HepG2 (cell line): Measurements from ENCODE around the gene MPZL3. TPM values are rescaled to one million over a fixed set of nuclear protein-coding genes. Genes with fewer than 3 reads are reported as not detected.

Source experiments
- FOXJ3 ChIP-seq: sonication (generic); formaldehyde crosslinking; IDR thresholded peaks from 2 replicates; pipeline ENCODE4 v1.4.0; 2020; ENCODE audit warnings: missing genetic modification reagents, mild to moderate bottlenecking, borderline replicate concordance
- GZF1 ChIP-seq: sonication (generic); formaldehyde crosslinking; IDR thresholded peaks from 2 replicates; pipeline ENCODE4 v1.5.1; 2020; ENCODE audit warnings: mild to moderate bottlenecking, missing genetic modification reagents
- LCORL ChIP-seq, 2 experiments: fragments of 450-650 bp in 1 of 2; sonication (generic) in 1 of 2; formaldehyde crosslinking in 1 of 2; IDR thresholded peaks; 2 replicates each; pipeline versions ENCODE4 v1.5.0 to v1.6.1; 2017 to 2020; ENCODE audit warnings: antibody characterized with exemption in 1 of 2, missing genetic modification reagents in 1 of 2
- MAX ChIP-seq: IDR thresholded peaks from 2 replicates; pipeline ENCODE4 v1.6.1; 2012; ENCODE audit warnings: inconsistent platforms
- NFAT5 ChIP-seq: sonication (generic); formaldehyde crosslinking; IDR thresholded peaks from 2 replicates; pipeline ENCODE4 v1.4.0; 2020; ENCODE audit warnings: missing genetic modification reagents
- PRDM10 ChIP-seq: sonication (generic); formaldehyde crosslinking; IDR thresholded peaks from 2 replicates; pipeline ENCODE4 v1.4.0; 2020; ENCODE audit warnings: low read depth, missing genetic modification reagents
- YEATS2 ChIP-seq: sonication (generic); formaldehyde crosslinking; IDR thresholded peaks from 2 replicates; pipeline ENCODE4 v1.4.0; 2020; ENCODE audit warnings: missing genetic modification reagents, borderline replicate concordance
- ZFP91 ChIP-seq: sonication (generic); formaldehyde crosslinking; IDR thresholded peaks from 2 replicates; pipeline ENCODE4 v1.9.0; 2022; ENCODE audit warnings: missing genetic modification reagents, mild to moderate bottlenecking, borderline replicate concordance
- ZNF275 ChIP-seq: sonication (generic); formaldehyde crosslinking; IDR thresholded peaks from 2 replicates; pipeline ENCODE4 v1.8.0; 2022; ENCODE audit warnings: missing genetic modification reagents, mild to moderate bottlenecking, inconsistent platforms, borderline replicate concordance
- ZNF543 ChIP-seq: sonication (generic); formaldehyde crosslinking; IDR thresholded peaks from 2 replicates; pipeline ENCODE4 v1.4.0; 2020; ENCODE audit warnings: mild to moderate bottlenecking, missing genetic modification reagents
- ZNF569 ChIP-seq: sonication (generic); formaldehyde crosslinking; IDR thresholded peaks from 2 replicates; pipeline ENCODE4 v1.5.0; 2020; ENCODE audit warnings: mild to moderate bottlenecking, missing genetic modification reagents, moderate library complexity, borderline replicate concordance
- polyA plus RNA-seq, 8 experiments: library from polyadenylated mRNA; depleted of rRNA in 3 of 8; stranded (reverse) in 7 of 8; unstranded in 1 of 8; fragments of >200 nt; fragmentation: Illumina TruSeq in 4 of 8; extraction: Trizol in 4 of 8; gene quantifications; 2 replicates each; pipeline versions ENCODE4 v1.2.1 to v1.2.3, GENCODE V29; 2011 to 2016; ENCODE audit warnings: low read depth in 4 of 8, missing spikeins in 1 of 8, mixed read lengths in 1 of 8; ENCODE audit not compliant: insufficient read depth in 1 of 8
- total RNA-seq, 5 experiments: library from RNA; depleted of rRNA; stranded (reverse); fragments of >200 nt; fragmentation: Illumina TruSeq; extraction: Trizol; gene quantifications; 2 replicates each; pipeline ENCODE4 v1.2.3, GENCODE V29; 2016; ENCODE audit warnings: low read depth in 1 of 5

The MPZL3 gene
- total and polyA plus RNA-seq, 2 of the 13 experiments (the other 11 are each of a cell fraction or from before 2014, with no cell fraction given): 5.3 to 9.3 TPM

GRCh38 chr11:118251858-118252652 lies at the start of gene MPZL3 (continued):
- TF ChIP-seq MAX (peak; percentile 45; the same call in 1 of the 2 replicates), ZNF275 (CRISPR knock-in tag) (no peak), YEATS2 (CRISPR knock-in tag) (peak; percentile 77; the same call in 1 of the 2 replicates), ZNF569 (CRISPR knock-in tag) (no peak), PRDM10 (CRISPR knock-in tag) (no peak), NFAT5 (CRISPR knock-in tag) (no peak), ZFP91 (CRISPR knock-in tag) (peak; percentile 57; the same call in 1 of the 2 replicates), GZF1 (CRISPR knock-in tag) (no peak), LCORL (IDR thresholded peaks at IDR 0.05) (peak; percentile 78; the same call in 1 of the 2 replicates), LCORL (CRISPR knock-in tag; IDR thresholded peaks at IDR 0.05) (peak; percentile 74), FOXJ3 (CRISPR knock-in tag) (no peak), ZNF543 (peak; percentile 61; the same call in 1 of the 2 replicates)
